GM21367 (cell line): ENCODE results near the gene TEX36.
"Not testable (repeated sequence)": the region's sequence is repeated elsewhere in the genome, so short reads cannot be mapped to it uniquely, and the experiment has no call there.

Experiments
- ATAC-seq: cut with Tn5 transposase; IDR thresholded peaks from one replicate; pipeline ENCODE4 v1.9.1; 2021; ENCODE audit not compliant: unreplicated experiment

TEX36 gene, protein sequence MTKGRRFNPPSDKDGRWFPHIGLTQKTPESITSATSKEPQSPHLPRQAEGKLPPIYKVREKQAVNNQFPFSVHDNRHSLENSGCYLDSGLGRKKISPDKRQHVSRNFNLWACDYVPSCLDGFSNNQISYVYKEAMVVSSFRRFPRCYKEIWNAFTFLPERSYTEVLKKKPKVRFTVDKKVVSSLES

DNA sequence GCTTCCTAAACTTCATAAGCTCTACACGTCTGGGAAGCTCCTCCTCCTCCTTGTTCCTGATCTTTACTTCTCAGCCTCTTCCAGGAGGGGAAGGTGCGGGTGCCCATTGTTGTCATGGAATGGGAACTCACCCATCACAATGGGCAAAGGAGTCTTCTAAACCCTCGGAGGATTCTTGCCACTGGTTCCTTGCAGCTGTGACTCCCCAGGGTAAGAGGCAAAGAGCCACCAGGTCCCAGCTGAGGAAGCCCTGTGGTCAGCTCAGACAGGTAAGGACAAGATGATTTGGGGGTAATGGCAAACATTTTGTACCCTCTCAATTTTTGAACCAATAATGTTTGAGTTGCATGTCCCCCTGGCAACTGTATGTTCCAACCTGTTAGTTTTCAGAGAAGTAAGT is at the start of gene TEX36:
Gene TEX36, minus strand, starts transcription at position 101 of the 400 bp plus-strand sequence. CDS start 174 bp downstream, outside the sequence.
- no peak for ATAC-seq

DNA sequence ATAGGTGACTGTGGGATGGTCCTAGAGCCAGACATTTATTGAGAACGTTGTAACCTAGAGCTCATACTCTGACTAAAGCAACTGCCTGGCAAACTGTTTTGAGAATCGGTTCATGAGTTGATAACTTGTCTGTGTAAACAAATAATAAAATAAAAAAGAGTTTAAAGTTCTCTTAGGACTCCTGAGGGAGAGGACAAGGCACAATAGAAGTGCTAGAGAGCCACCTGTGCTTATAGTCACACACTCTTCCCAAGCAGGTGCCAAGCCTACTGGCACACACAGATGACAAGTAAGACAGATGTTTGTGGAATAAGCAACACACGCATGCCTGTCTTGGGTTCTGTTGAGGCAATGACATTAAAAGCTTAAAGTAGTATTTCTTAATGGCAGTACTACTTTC is 44.5 kb upstream of the TEX36 start:
- ATAC-seq = no peak

DNA sequence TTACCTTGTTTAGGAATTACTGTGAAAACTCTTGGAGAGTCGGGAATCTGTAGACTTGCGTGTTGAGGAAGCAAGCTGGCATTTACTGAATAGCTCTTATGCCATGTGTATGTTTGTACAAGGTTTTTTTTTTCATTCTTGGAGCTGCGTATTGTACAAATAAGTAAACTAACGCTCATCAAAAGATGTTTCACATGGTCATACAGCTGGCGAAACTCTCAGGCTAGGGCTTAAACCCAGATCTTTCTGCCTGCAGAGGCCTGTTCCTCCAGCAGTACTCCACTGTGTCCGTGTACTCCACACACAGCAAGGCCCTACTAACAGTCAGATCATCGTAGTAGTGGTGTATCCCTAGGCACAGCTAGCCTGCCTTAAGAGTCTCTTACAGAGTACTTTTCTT is 44.0 kb upstream of the TEX36 start:
- ATAC-seq = no peak

DNA sequence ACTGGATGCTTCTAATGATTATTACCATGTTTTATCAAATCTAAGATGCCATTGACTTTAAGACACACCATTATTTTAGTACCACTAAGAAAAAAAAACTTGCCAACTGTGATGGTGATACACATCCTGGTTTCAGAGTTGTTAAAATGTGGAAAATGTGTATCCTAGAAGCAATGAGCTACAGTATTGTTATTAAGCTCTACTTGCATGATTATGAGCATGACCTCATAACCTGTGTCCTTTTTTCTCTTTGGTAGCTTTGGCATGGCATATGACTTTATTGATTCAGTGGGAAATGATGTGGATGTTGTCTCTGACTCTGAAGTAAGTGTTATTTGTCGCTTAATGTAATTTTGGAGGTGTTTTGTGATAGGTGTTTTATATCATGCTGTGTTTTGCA is 39.8 kb upstream of the TEX36 start:
- ATAC-seq = no peak

DNA sequence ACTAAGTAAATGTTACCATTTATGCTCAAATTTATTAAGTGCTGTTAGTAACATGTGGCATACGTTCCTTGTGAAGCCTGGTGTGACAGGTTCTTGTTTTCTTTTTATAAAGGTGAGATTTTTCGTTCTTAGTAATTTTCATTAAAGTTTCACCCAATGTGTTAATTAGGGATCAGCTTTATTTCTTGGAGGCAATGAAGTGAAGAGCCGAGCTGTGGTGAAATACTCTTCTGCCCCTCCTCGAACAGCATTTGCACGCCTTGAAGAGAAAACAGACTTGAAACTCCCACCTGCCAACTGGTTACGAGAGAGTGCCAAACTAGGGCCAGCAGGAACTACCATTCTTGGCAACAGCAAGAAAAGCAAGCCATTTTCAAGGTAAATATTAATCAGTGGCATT is 38.1 kb upstream of the TEX36 start:
- peak; percentile 37 for ATAC-seq

DNA sequence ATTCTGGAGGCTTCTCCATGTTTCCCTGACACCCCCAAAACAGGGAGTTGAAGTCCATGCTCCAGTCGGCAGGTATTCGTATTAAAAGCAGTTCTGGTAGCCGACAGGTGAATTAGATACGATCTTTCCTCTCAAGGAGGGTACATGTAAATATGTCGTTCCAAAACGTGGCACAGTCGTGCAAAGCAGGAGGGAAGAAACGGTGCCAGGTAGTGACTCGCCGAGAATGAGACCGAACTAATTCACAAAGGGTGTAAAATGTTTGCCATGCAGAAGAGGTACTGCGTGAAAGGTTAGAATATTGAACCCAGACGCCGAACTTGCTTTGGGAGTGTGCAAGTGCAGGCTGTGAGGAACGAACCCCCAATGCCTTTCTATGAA is 37.0 kb upstream of the TEX36 start:
- no peak for ATAC-seq

DNA sequence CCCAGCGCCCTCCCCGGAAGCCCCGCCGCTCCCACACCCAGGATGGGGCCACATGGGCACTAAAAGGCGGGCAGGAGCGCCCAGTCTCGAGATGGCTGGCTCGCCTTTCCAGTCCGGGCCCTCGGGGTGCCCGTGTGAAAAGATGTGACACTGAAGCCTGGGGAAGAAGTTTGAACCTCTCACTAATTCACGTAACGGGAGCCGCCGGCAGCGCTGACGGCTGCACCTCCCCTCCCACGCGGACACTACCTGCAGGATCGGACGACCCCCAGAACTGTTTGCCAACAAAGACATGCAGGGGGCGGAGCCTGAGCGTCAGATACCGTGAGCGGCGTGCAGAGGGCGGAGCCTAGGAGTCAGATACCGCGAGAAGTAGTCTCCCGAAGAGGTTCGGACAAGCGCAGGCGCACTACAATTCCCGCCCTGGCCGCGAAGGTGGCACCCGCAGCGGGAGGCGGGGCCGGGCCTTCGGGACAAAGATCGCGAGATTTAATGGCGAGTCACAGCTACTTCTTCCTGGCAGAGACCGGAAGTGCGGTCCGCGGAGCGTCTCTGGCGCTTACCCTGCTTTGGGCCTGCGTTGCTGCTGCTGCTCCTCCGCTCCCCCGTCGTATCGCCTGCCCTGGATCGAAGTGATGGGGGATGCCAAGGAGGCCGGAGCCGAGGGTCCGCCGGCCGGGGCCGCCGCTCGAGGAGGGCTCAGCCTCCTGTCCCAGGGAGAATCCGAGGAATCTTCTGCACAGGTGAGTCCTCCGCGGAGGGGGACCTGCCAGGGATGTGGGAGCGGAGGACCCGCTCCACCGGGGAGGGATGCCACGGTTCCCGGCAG is 36.4 kb upstream of the TEX36 start, which contains the start of gene EDRF1:
Gene EDRF1, plus strand, starts transcription at position 537 of the 829 bp plus-strand sequence. Its CDS starts 99 bp downstream, at position 636.
- ATAC-seq = peak; percentile 91

DNA sequence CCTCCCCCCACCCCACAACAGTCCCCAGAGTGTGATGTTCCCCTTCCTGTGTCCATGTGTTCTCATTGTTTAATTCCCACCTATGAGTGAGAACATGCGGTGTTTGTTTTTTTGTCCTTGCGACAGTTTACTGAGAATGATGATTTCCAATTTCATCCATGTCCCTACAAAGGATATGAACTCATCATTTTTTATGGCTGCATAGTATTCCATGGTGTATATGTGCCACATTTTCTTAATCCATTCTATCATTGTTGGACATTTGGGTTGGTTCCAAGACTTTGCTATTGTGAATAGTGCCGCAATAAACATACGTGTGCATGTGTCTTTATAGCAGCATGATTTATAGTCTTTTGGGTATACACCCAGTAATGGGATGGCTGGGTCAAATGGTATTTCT is 31.8 kb upstream of the TEX36 start:
- not testable (repeated sequence) for ATAC-seq

DNA sequence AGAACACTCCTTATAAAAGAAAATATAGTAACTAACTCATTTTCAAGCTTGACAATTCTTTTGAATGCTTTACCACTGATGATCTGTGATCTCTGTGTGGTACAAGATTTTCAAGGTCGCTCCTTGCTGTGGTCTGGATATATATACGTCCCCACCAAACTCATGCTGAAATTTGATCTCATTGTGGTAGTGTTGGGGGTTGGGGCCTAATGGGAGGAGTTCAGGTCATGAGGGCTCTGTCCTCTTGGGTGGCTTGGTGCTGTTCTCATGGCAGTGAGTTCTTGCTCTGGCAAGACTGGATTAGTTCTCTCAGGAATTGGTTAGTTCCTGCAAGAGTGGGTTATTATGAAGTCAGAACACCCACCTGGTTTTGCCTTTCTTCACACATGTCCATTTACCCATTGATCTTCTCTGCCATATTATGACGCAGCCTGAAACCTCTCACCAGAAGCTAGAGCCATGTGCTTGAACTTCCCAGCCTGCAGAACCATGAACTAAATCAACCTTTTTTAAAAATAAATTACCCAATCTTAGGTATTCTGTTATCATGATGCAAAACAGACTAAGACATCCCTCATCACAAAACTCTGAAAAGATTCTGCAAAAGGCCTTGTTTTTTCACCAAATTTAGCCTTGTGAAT is 28.3 kb upstream of the TEX36 start:
- ATAC-seq = no peak

DNA sequence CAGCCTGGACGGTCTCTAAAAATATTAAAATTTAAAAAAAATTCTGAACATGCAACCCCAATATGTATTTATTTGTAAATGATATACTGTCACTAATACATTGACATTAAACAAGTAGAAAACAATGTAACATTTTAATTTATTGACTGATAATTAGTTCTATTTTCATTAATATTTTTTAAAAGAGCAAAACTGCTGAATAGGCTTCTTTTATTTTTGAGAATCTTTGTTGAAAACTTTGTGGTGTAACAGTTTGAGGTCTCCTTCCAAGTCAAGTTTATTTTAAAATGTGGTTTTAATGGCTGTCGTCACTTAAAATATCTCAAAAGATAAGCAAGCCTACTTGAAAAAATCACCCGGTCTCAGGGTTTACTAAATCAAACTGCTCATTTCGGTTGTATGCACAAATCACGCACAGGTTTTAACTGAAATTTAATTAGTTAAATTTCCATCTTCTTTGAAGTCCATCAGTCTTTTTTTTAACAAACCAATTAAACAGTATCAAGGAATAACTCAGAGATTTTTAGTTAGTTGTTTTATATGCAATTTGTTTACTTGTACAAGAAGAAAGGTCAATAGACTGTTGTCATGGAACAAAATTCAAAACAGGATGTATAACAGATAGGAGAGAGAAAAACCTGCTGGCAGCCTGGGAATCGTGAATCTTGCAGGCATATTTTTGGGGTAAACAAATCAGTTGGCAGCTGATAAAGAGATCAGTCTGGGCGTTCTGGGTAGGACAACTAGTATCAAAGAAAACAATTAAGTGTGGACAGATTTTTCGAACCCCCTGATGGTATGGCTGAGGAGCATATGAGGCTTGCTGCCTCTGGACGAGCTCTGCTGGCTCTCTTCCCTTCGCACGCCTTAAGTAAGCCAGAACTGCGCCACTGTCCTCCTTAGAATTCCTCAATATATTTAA is 26.9 kb upstream of the TEX36 start:
- ATAC-seq = no peak

DNA sequence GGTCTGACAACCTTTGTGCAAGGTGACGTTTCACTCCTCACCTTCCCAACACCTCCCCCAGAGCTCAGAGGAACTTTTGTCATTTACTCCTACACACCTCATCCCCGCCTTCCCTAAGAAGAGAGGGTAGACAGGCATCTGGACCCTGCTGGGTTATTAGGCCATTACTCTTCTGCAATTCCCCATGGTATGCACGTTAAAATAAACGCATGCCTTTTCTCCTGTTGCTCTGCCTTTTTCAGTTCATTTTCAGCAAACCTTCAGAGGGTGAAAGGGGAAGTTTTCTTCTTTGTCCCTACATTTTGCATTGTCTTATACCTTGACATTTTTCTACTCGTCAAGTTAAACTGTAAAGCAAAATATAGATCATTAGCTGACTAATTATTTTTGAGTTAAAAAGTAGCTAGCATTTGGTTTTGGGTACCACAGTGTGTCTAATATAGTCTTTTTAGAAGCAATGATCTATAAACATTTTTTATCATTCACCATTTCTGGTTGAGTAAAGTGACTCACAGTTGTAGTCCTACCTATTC is 26.1 kb upstream of the TEX36 start:
- ATAC-seq = no peak

DNA sequence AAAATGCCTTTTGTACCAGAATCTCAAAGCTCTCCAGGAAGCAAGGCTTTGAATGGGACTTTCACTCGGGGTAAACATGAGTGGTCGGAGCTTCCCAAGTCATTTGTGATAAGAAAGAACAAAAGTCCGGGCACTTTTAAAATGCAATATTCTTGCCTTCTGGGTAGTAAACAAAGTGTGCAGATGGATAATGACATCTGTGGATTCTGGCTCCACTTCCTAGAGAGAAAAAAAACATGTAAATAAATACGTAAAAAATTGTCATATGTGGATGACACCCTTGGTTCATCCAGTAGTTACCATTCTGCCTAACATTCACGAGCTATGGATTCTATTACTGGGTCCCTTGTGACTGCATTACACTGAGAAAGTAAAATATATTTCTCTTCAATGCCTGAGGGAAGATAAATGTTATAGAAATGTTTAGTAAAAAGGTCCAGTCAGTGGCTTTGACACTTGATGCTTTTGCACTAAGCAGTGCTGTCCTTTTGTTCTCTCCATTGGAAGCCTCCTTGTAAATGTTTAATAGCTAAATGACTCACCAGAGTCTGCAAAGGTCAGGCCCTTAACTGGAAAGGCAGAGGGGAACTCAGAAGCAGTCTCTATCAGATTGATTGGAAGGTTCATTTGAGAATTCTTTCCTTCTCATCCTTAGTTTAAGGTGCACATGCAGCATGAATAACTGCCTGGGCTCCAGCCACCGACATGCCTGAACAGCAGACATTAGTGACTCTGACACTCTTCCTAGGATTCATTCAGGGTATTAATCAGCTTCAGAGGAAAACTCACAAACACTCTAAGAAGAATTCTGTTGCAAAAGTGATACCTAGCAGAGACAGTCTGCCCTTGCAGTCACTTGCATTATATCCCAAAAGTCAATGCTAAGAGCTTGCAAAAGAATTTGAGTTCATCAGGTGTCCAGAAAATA is 24.8 kb upstream of the TEX36 start:
- ATAC-seq = peak; percentile 43

DNA sequence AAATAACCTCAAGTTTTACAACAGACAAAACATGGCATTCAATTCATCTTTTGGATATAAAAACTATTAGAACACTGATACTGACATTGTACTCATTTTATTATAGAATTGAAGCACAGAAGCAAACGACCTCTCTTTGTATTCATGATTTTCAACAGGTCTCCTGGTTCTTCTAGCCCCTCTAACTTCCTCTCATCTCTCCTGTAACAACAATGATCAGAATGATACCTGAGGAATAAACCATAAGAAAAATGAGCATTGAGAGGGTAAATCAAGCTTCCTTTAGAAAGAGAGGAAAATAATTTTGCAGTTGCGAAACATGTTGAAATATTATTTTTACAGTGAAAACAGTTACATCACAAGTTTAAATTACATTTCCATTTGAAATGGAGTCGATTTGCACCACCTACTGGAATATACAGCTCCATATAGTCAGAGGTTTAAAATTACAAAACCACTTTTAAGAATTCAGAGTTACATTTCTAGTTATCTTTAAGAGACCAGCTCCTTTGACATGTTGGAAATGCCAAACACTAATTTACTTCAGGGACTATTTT is 17.5 kb upstream of the TEX36 start:
- no peak for ATAC-seq

DNA sequence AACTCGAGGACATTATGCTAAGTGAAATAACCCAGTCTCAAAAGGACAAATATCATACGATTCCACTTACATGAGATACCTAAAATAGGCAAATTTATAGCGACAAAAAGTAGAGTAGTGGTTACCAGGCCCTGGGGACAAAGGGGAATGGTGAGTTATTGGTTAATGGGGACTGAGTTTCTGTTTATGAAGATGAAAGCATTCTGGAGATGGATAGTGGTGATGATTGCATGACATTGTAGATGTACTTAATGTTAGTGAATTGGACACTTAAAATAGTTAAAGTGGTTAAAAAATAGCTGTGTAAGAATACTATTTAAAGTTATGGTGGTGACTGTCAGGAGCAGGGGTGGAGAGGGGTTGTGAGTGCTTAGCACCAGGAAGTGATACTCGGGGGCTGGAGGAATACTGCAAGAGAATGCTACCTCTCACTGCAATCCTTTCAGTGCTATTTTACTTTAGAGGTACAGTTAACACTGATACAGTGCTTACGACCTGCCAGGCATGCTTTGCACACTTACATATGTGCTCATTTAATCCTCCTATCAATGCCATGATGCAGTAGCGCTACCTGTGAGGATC is 16.7 kb upstream of the TEX36 start:
- ATAC-seq = no peak

DNA sequence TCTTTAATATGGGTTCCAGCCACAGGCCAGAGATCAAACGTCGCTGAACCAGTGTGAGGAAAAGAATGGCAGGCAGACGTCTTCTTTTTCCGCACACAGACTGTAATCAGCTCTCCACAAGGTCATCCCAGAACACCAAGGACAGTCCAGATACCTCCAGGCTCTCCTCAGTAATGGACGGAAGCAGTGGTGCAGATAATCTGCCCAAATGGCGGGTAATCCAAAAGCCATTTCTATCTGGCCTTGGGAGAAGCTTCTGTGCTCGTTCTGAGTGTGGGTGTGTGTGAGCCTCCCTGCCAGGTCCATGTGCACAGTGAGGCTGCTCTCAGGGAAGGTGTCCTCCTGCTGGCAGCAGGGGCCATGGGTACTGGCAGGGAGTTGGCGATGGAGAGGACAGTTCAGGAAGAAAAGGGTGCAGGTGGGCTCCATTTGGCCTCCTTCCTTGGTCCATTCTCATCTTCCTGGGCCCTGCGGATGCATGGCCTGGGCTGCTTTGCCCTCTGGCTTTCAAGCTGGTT is 15.6 kb upstream of the TEX36 start:
- ATAC-seq = no peak

DNA sequence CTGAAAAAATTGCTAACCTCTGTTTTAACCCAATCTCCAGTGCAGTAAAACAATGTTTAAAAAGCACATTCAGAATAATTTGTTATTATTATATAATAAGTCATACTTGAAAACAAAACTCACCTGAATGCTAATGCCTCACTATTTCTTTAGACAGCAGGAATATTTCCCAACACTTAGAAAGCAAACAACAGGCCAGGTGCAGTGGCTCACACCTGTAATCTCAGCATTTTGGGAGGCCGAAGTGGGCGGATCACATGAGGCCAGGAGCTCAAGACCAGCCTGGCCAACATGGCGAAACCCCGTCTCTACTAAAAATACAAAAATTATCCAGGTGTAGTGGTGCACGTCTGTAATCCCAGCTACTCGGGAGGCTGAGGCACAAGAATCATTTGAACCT is 13.9 kb upstream of the TEX36 start:
- ATAC-seq = not testable (repeated sequence)

DNA sequence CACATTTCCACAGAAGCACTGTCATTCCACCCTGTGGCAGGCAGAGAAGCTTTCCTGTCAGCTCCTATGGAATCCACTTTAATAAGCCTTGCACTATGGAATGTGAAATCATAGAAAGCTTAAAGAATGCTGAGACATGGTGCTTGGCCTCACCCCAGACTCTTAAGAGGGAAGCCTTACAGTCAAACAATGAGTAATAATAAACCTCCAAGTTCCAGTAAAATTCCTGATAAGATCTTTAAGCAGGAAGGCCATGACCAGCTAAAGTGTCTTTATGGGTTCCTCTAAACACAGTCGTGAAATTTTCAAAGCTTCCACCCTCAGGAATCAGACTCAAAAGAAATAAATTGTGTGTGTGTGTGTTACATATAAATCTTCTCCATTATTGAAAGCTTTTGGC is 11.9 kb upstream of the TEX36 start:
- ATAC-seq = no peak

DNA sequence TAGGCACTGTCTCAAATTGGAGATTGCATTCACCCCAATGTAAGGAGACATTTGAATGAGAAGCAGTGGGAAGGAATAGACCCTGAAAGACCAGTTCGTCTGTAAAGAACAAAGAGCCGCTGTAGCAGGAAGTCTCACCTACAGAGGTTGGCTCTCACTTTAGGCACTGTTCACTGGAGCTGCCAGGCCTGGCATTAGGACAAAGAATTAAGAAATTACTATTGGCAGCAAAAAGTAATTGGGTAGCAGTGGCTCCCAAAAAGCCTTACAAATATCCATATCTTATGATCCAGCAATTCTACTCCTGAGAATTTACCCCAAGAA is 10.5 kb upstream of the TEX36 start:
- no peak for ATAC-seq
